Naive thymus-derived CD4-positive, alpha-beta T cell (primary cell): ENCODE results near the gene VCAN. TPM values are rescaled to one million over a fixed set of nuclear protein-coding genes. Genes with fewer than 3 reads are reported as not detected.

Source experiments
- ATAC-seq: fragments of 150-1000 bp; cut with Tn5 transposase; 2 replicates; pipeline ENCODE4 v1.10.0; 2021; ENCODE audit warnings: mild to moderate bottlenecking, moderate library complexity
- CTCF ChIA-PET: fragments of 350-600 bp; sonication (Branson Sonifier 250); formaldehyde crosslinking; loops from one replicate; lab custom pipeline; 2021; ENCODE audit warnings: antibody characterized with exemption; lab: Charles Lee
- POLR2A ChIA-PET: fragments of 350-600 bp; sonication (Branson Sonifier 250); formaldehyde crosslinking; loops from one replicate; lab custom pipeline; 2021; ENCODE audit warnings: antibody characterized with exemption, inconsistent platforms; lab: Charles Lee
- DNase-seq, 9 donors: peaks; one replicate each; pipeline versions ENCODE4 v3.0.0 to v3.0.0-alpha.2; 2020 to 2022; ENCODE audit warnings: mixed read lengths in 1 of 9
- H3K27ac ChIP-seq: one replicate; pipeline ENCODE4 v1.7.0; 2013; ENCODE audit warnings: mild to moderate bottlenecking, low read depth, low read length, moderate library complexity
- H3K27me3 ChIP-seq, 2 donors: one replicate each; pipeline ENCODE4 v1.7.0; 2013; ENCODE audit warnings: low read length in 2 of 2, mild to moderate bottlenecking in 2 of 2, moderate library complexity in 2 of 2; ENCODE audit not compliant: control insufficient read depth in 2 of 2, insufficient read depth in 2 of 2
- H3K36me3 ChIP-seq, 3 experiments: 1 replicate in 2 of 3; 2 replicates in 1 of 3; pipeline ENCODE4 v1.7.0; 2013; ENCODE audit warnings: low read length in 3 of 3, mild to moderate bottlenecking in 3 of 3, moderate library complexity in 1 of 3; ENCODE audit not compliant: insufficient read depth in 3 of 3, control insufficient read depth in 2 of 3
- H3K4me1 ChIP-seq, 2 donors: one replicate each; pipeline ENCODE4 v1.7.0; 2013; ENCODE audit warnings: low read length in 2 of 2, mild to moderate bottlenecking in 2 of 2, moderate library complexity in 1 of 2; ENCODE audit not compliant: control insufficient read depth in 2 of 2, insufficient read depth in 2 of 2
- H3K4me3 ChIP-seq: 2 replicates; pipeline ENCODE4 v1.7.0; 2013; ENCODE audit warnings: mild to moderate bottlenecking, low read length
- H3K9me3 ChIP-seq, 3 experiments: 1 replicate in 2 of 3; 2 replicates in 1 of 3; pipeline ENCODE4 v1.7.0; 2013; ENCODE audit warnings: low read length in 3 of 3; ENCODE audit not compliant: control insufficient read depth in 2 of 3
- H3K27ac Mint-ChIP-seq, 9 donors: one replicate each; pipeline ENCODE4 v1.8.0; 2020 to 2022; ENCODE audit warnings: mixed read lengths in 9 of 9, mild to moderate bottlenecking in 8 of 9, moderate library complexity in 5 of 9, inconsistent platforms in 2 of 9
- H3K27me3 Mint-ChIP-seq, 5 donors: one replicate each; pipeline ENCODE4 v1.8.0; 2021 to 2022; ENCODE audit warnings: mixed read lengths in 5 of 5, mild to moderate bottlenecking in 1 of 5
- H3K36me3 Mint-ChIP-seq, 5 donors: one replicate each; pipeline ENCODE4 v1.8.0; 2020 to 2022; ENCODE audit warnings: mixed read lengths in 5 of 5, mild to moderate bottlenecking in 3 of 5, inconsistent platforms in 1 of 5
- H3K4me1 Mint-ChIP-seq, 7 donors: one replicate each; pipeline ENCODE4 v1.8.0; 2020 to 2022; ENCODE audit warnings: mixed read lengths in 7 of 7, mild to moderate bottlenecking in 3 of 7, inconsistent platforms in 1 of 7
- H3K4me3 Mint-ChIP-seq, 10 donors: one replicate each; pipeline ENCODE4 v1.8.0; 2020 to 2022; ENCODE audit warnings: mild to moderate bottlenecking in 10 of 10, mixed read lengths in 10 of 10, moderate library complexity in 6 of 10, inconsistent platforms in 2 of 10
- H3K9me3 Mint-ChIP-seq, 11 donors: one replicate each; pipeline ENCODE4 v1.8.0; 2020 to 2022; ENCODE audit warnings: mixed read lengths in 11 of 11, mild to moderate bottlenecking in 4 of 11, inconsistent platforms in 1 of 11, moderate library complexity in 1 of 11
- intact Hi-C, 2 donors: fragments of 100-400 bp; cut with micrococcal nuclease; formaldehyde crosslinking; loops; one replicate each; pipeline ENCODE4 v1.15.1; 2023
- polyA plus RNA-seq, 2 donors: library from polyadenylated mRNA; unstranded; fragments of 300-500 nt; fragmentation: Illumina TruSeq; gene quantifications; one replicate each; pipeline ENCODE4 v1.2.3, GENCODE V29; 2021
- total RNA-seq, 6 experiments: library from RNA in 5 of 6; stranded (reverse) in 5 of 6; gene quantifications; 1 replicate in 5 of 6; 2 replicates in 1 of 6; pipeline ENCODE4 v1.2.3 and lab custom pipeline; 2021 to 2026

The VCAN gene
- total and polyA plus RNA-seq, 7 experiments from 2014 or later: 0.28 to 563 (median 1.1) TPM

DNA sequence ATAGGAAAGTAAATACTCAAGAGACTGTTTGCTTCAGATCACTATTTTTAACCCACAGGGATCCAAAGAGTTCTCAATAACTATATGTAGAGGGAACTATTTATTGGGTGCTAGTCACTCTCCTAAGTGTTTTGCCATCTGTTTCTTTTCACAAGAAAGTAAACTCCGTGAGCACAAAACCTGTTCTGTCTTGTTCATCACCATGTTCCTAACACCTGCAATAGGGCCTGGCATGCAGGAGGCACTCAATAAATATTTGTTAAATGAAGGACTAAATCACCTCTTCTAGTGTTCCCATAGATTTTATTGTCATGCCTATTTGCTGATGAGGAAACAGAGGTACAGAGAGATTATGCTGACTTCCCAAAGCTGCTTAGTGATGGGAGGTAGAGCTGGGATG, 118.2 kb downstream of the VCAN start:
- intact Hi-C loops: no loop called here
- Histone ChIP-seq H3K27me3 (no peaks in the 10 kb centered on the region), H3K4me1 (no peaks in the 10 kb centered on the region), H3K27ac (no peak overlapping the region), H3K4me3 (no peak overlapping the region), H3K9me3 (no peaks in the 10 kb centered on the region), H3K36me3 (no peaks in the 10 kb centered on the region)
- H3K4me1 Mint-ChIP-seq: no peaks in the 10 kb centered on the region
- DNase-seq (no peak), ATAC-seq (no peak)
- peaks cover 0 to 18% (median 0%) of the 10 kb centered on the region in 5 donors for H3K27me3 Mint-ChIP-seq
- CTCF ChIA-PET: no interaction called here
- no peak overlapping the region for H3K4me3 Mint-ChIP-seq
- POLR2A ChIA-PET: no interaction called here
- no peak overlapping the region for H3K27ac Mint-ChIP-seq
- H3K36me3 Mint-ChIP-seq: no peaks in the 10 kb centered on the region
- H3K9me3 Mint-ChIP-seq: no peaks in the 10 kb centered on the region

- H3K4me1 ChIP-seq: no peaks in the 10 kb centered on the region
- DNase-seq: no peak
- no peaks in the 10 kb centered on the region for H3K27me3 ChIP-seq
- H3K9me3 ChIP-seq: no peaks in the 10 kb centered on the region
- CTCF ChIA-PET: no interaction called here
- no peak overlapping the region for H3K4me3 ChIP-seq
- POLR2A ChIA-PET: no interaction called here
- Mint-ChIP-seq H3K4me3 (no peak overlapping the region), H3K27me3 (peaks cover 0 to 18% (median 5%) of the 10 kb centered on the region in 5 donors), H3K9me3 (no peaks in the 10 kb centered on the region), H3K27ac (no peak overlapping the region), H3K4me1 (no peaks in the 10 kb centered on the region), H3K36me3 (no peaks in the 10 kb centered on the region)
- ATAC-seq: no peak
- intact Hi-C loops: no loop called here
- no peaks in the 10 kb centered on the region for H3K36me3 ChIP-seq
- H3K27ac ChIP-seq: no peak overlapping the region
These were observed 119.4 kb downstream of the VCAN start for GRCh38 chr5:83590966-83591365.

GRCh38 chr5:83595217-83595616, 123.7 kb downstream of the VCAN start:
- Mint-ChIP-seq H3K4me1 (no peaks in the 10 kb centered on the region), H3K27me3 (peaks cover 0 to 7% (median 2%) of the 10 kb centered on the region in 5 donors), H3K27ac (no peak overlapping the region), H3K9me3 (no peaks in the 10 kb centered on the region), H3K36me3 (no peaks in the 10 kb centered on the region), H3K4me3 (no peak overlapping the region)
- Histone ChIP-seq H3K4me3 (no peak overlapping the region), H3K4me1 (no peaks in the 10 kb centered on the region), H3K36me3 (no peaks in the 10 kb centered on the region), H3K27ac (no peak overlapping the region), H3K9me3 (no peaks in the 10 kb centered on the region), H3K27me3 (no peaks in the 10 kb centered on the region)
- no peak for ATAC-seq
- intact Hi-C loops: no loop called here
- CTCF ChIA-PET: no interaction called here
- no peak for DNase-seq
- POLR2A ChIA-PET: no interaction called here

DNA sequence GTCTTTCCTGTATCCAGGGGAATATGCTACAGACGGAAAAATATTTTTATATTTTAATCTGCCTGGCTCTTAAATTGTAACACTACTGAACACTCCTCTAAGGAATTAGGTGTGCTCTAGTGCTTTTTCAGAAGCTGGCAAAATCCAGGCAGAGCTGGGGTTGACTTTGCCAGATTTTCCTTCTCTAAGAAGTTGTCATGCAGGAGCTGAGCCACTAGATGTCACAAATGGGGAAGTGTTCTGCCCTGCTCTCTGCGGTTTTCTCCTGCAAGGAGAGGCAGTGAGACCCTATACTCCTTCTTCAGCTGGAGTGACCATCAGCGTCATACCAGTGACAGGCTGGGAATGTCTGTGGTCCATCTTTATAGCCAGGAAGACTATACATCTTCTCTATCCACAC, 136.6 kb downstream of the VCAN start:
- no peak for DNase-seq
- Histone ChIP-seq H3K4me1 (no peaks in the 10 kb centered on the region), H3K9me3 (no peaks in the 10 kb centered on the region), H3K4me3 (no peak overlapping the region), H3K36me3 (no peaks in the 10 kb centered on the region), H3K27me3 (no peaks in the 10 kb centered on the region), H3K27ac (no peak overlapping the region)
- Mint-ChIP-seq H3K4me1 (no peaks in the 10 kb centered on the region), H3K4me3 (no peak overlapping the region), H3K36me3 (no peaks in the 10 kb centered on the region), H3K27ac (no peak overlapping the region), H3K9me3 (peaks cover 0 to 4% (median 0%) of the 10 kb centered on the region in 11 donors), H3K27me3 (peaks cover 0 to 20% (median 9%) of the 10 kb centered on the region in 5 donors)
- ATAC-seq: no peak
- CTCF ChIA-PET: no interaction called here
- intact Hi-C loops: no loop called here
- POLR2A ChIA-PET: no interaction called here

GRCh38 chr5:83614841-83615240, 143.3 kb downstream of the VCAN start:
- no peak for DNase-seq
- H3K9me3 ChIP-seq: no peaks in the 10 kb centered on the region
- ATAC-seq: no peak
- ChIA-PET CTCF (no interaction called here), POLR2A (no interaction called here)
- Mint-ChIP-seq H3K27me3 (peaks cover 0 to 11% (median 3%) of the 10 kb centered on the region in 5 donors), H3K9me3 (peaks cover 0 to 20% (median 8%) of the 10 kb centered on the region in 11 donors), H3K36me3 (no peaks in the 10 kb centered on the region), H3K4me1 (no peaks in the 10 kb centered on the region), H3K4me3 (no peak overlapping the region), H3K27ac (no peak overlapping the region)
- H3K27me3 ChIP-seq: no peaks in the 10 kb centered on the region
- H3K27ac ChIP-seq: no peak overlapping the region
- H3K36me3 ChIP-seq: no peaks in the 10 kb centered on the region
- intact Hi-C loops: no loop called here
- H3K4me3 ChIP-seq: no peak overlapping the region
- H3K4me1 ChIP-seq: no peaks in the 10 kb centered on the region

DNA sequence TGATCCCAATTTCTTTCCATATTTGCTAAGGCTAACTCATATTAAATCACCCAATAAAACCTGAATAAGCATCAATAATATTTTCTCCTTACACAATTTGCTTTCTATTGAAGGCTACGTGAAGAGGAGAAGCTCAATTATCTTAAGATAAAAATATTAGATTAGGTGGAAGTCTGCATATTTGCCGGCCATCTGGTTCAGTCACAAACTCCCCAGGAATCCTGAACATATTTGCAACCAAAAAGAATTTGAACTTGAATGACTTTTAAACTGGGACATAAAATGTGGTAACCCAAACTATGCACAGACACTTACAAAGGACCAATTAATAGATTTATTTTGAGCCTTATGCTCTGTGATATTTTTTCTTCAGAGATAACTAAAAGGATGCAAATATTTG, 156.8 kb downstream of the VCAN start:
- no peak overlapping the region for H3K27ac Mint-ChIP-seq
- CTCF ChIA-PET: no interaction called here

More for the DNA sequence above, 156.8 kb downstream of the VCAN start:
- Histone ChIP-seq H3K36me3 (no peaks in the 10 kb centered on the region), H3K27ac (no peak overlapping the region), H3K4me3 (no peak overlapping the region), H3K9me3 (no peaks in the 10 kb centered on the region), H3K27me3 (no peaks in the 10 kb centered on the region), H3K4me1 (no peaks in the 10 kb centered on the region)
- POLR2A ChIA-PET: no interaction called here
- H3K9me3 Mint-ChIP-seq: peaks cover 0 to 9% (median 0%) of the 10 kb centered on the region in 11 donors
- no peaks in the 10 kb centered on the region for H3K4me1 Mint-ChIP-seq
- no peak for ATAC-seq
- H3K36me3 Mint-ChIP-seq: no peaks in the 10 kb centered on the region
- DNase-seq: no peak
- H3K4me3 Mint-ChIP-seq: no peak overlapping the region
- H3K27me3 Mint-ChIP-seq: peaks cover 0 to 7% (median 3%) of the 10 kb centered on the region in 5 donors
- intact Hi-C loops: no loop called here
